HepG2 (cell line): Measurements from ENCODE around the gene SEPHS1. TPM values are rescaled to one million over a fixed set of nuclear protein-coding genes. Genes with fewer than 3 reads are reported as not detected.
A peak's percentile ranks its signal among the peaks of the same experiment; 100 is the strongest.

Experiments used
- CAMTA2 ChIP-seq: sonication (generic); formaldehyde crosslinking; IDR thresholded peaks from 2 replicates; pipeline ENCODE4 v1.4.0; 2020; ENCODE audit warnings: mild to moderate bottlenecking, missing genetic modification reagents, borderline replicate concordance
- CEBPG ChIP-seq: IDR thresholded peaks from 2 replicates; pipeline ENCODE4 v1.6.1; 2016
- FOXK1 ChIP-seq: sonication (generic); formaldehyde crosslinking; IDR thresholded peaks from 2 replicates; pipeline ENCODE4 v1.4.0; 2020; ENCODE audit warnings: low read depth, missing genetic modification reagents, borderline replicate concordance
- GZF1 ChIP-seq: sonication (generic); formaldehyde crosslinking; IDR thresholded peaks from 2 replicates; pipeline ENCODE4 v1.5.1; 2020; ENCODE audit warnings: mild to moderate bottlenecking, missing genetic modification reagents
- KDM1A ChIP-seq: IDR thresholded peaks from 2 replicates; pipeline ENCODE4 v1.6.1; 2016; ENCODE audit warnings: missing compliant biosample characterization
- MLLT10 ChIP-seq: sonication (generic); formaldehyde crosslinking; IDR thresholded peaks from 2 replicates; pipeline ENCODE4 v1.4.0; 2020; ENCODE audit warnings: missing genetic modification reagents
- NAIF1 ChIP-seq: sonication (generic); formaldehyde crosslinking; IDR thresholded peaks from 2 replicates; pipeline ENCODE4 v1.5.0; 2020; ENCODE audit warnings: mild to moderate bottlenecking, missing genetic modification reagents, borderline replicate concordance
- NFYC ChIP-seq: IDR thresholded peaks from 2 replicates; pipeline ENCODE4 v1.6.1; 2016; ENCODE audit warnings: missing genetic modification reagents, missing compliant biosample characterization
- SIN3A ChIP-seq: IDR thresholded peaks from 2 replicates; pipeline ENCODE4 v1.6.1; 2011; ENCODE audit warnings: low read depth, mild to moderate bottlenecking, control low read depth, low read length, borderline replicate concordance
- SIX1 ChIP-seq: sonication (generic); formaldehyde crosslinking; IDR thresholded peaks from 2 replicates; pipeline ENCODE4 v1.4.0; 2020; ENCODE audit warnings: missing genetic modification reagents, borderline replicate concordance
- SMC3 ChIP-seq: IDR thresholded peaks from 2 replicates; pipeline ENCODE4 v1.6.1; 2011; ENCODE audit warnings: low read length, improper control_type of control experiment
- ZNF138 ChIP-seq: sonication (generic); formaldehyde crosslinking; IDR thresholded peaks from 2 replicates; pipeline ENCODE4 v1.5.0; 2020; ENCODE audit warnings: mild to moderate bottlenecking, low read depth, missing genetic modification reagents
- ZNF761 ChIP-seq: sonication (generic); formaldehyde crosslinking; conservative IDR thresholded peaks from 2 replicates; pipeline ENCODE4 v1.4.0; 2020; ENCODE audit warnings: mild to moderate bottlenecking, missing genetic modification reagents
- ZNF777 ChIP-seq: sonication (generic); formaldehyde crosslinking; IDR thresholded peaks from 2 replicates; pipeline ENCODE4 v1.4.0; 2020; ENCODE audit warnings: missing genetic modification reagents
- polyA plus RNA-seq, 8 experiments: library from polyadenylated mRNA; depleted of rRNA in 3 of 8; stranded (reverse) in 7 of 8; unstranded in 1 of 8; fragments of >200 nt; fragmentation: Illumina TruSeq in 4 of 8; extraction: Trizol in 4 of 8; gene quantifications; 2 replicates each; pipeline versions ENCODE4 v1.2.1 to v1.2.3, GENCODE V29; 2011 to 2016; ENCODE audit warnings: low read depth in 4 of 8, missing spikeins in 1 of 8, mixed read lengths in 1 of 8; ENCODE audit not compliant: insufficient read depth in 1 of 8
- total RNA-seq, 5 experiments: library from RNA; depleted of rRNA; stranded (reverse); fragments of >200 nt; fragmentation: Illumina TruSeq; extraction: Trizol; gene quantifications; 2 replicates each; pipeline ENCODE4 v1.2.3, GENCODE V29; 2016; ENCODE audit warnings: low read depth in 1 of 5
- TF ChIP-seq, protein P1 (sequence below): sonication (generic); formaldehyde crosslinking; IDR thresholded peaks from 2 replicates; pipeline ENCODE4 v1.8.0; 2022; ENCODE audit warnings: mild to moderate bottlenecking, missing genetic modification reagents, borderline replicate concordance
- TF ChIP-seq, protein P2 (sequence below): fragments of 450-650 bp; IDR thresholded peaks from 2 replicates; pipeline ENCODE4 v1.6.1; 2016
- TF ChIP-seq, protein P3 (sequence below): fragments of 450-650 bp; IDR thresholded peaks from 2 replicates; pipeline ENCODE4 v1.6.1; 2017; ENCODE audit warnings: mild to moderate bottlenecking
- TF ChIP-seq, protein P4 (sequence below): sonication (generic); formaldehyde crosslinking; IDR thresholded peaks from 2 replicates; pipeline ENCODE4 v1.4.0; 2020; ENCODE audit warnings: missing genetic modification reagents, borderline replicate concordance
- TF ChIP-seq, protein P5 (sequence below): IDR thresholded peaks from 2 replicates; pipeline ENCODE4 v1.6.1; 2016; ENCODE audit warnings: low read depth, borderline replicate concordance
- TF ChIP-seq, protein P6 (sequence below): sonication (generic); formaldehyde crosslinking; IDR thresholded peaks from 2 replicates; pipeline ENCODE4 v1.8.1; 2023; ENCODE audit warnings: mild to moderate bottlenecking, missing genetic modification reagents

SEPHS1 gene
- total and polyA plus RNA-seq, 2 of the 13 experiments (the other 11 are each of a cell fraction or from before 2014, with no cell fraction given): 57.8 to 61.5 TPM

DNA sequence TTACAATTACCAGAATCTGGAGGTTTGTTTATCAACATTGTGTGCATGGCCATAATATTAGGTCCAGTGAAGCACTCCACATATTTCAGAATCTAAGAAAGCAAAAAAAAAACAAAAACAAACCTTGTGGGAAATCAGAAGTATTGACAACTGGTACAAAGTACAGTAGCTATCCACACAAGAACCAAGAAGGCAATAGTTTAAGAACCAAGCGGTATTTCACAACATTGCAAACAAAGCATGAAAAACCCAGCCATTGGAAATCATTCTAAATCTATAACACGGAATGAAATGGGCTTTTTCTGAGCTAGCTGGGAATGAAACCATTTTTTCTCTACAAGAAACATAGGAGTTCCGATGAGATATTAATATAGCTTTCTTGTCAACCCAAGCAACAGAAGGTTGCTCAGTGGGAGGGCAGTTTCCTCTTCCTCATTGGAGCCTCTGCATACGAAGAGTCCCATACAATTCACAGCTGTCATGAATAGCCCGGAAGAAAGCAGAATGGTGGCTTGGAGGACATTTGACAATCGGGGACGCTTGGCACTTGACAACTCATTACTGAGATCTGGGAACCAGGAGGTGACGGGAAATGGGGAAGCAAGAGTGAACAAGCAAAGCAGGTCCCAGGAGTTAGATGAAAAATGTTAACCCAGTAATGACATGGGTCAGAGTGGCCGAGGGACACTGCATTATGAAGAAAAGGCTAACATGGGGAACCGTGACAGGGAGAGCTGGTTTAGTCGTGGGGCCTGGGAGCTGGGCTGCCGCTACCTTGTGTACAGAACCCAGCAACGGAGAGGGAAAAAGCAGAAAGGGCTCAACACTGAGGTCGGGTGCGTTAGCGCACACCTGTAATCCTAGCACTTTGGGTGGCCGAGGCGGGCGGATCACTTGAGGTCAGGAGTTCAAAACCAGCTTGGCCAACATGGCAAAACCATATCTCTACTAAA is 56.0 kb downstream of the SEPHS1 start (continued):
- TF ChIP-seq, protein P1, sequence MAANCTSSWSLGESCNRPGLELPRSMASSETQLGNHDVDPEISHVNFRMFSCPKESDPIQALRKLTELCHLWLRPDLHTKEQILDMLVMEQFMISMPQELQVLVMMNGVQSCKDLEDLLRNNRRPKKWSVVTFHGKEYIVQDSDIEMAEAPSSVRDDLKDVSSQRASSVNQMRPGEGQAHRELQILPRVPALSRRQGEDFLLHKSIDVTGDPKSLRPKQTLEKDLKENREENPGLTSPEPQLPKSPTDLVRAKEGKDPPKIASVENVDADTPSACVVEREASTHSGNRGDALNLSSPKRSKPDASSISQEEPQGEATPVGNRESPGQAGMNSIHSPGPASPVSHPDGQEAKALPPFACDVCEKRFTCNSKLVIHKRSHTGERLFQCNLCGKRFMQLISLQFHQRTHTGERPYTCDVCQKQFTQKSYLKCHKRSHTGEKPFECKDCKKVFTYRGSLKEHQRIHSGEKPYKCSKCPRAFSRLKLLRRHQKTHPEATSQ: peak; percentile 23; the same call in 1 of the 2 replicates
- TF ChIP-seq CAMTA2 (CRISPR knock-in tag) (no peak), NAIF1 (CRISPR knock-in tag) (no peak), GZF1 (CRISPR knock-in tag) (no peak), SMC3 (peak; percentile 17; the same call in 1 of the 2 replicates), ZNF777 (CRISPR knock-in tag) (no peak), CEBPG (CRISPR knock-in tag) (peak; percentile 85), MLLT10 (no peak), ZNF761 (CRISPR knock-in tag) (no peak), NFYC (CRISPR knock-in tag) (no peak), SIX1 (CRISPR knock-in tag) (no peak), KDM1A (CRISPR knock-in tag) (no peak), SIN3A (0 out of 2 replicates have a peak, but pooled peaks have one; percentile 31), FOXK1 (CRISPR knock-in tag) (peak; percentile 34; the same call in 1 of the 2 replicates), ZNF138 (CRISPR knock-in tag) (no peak)
- TF ChIP-seq, protein P2, sequence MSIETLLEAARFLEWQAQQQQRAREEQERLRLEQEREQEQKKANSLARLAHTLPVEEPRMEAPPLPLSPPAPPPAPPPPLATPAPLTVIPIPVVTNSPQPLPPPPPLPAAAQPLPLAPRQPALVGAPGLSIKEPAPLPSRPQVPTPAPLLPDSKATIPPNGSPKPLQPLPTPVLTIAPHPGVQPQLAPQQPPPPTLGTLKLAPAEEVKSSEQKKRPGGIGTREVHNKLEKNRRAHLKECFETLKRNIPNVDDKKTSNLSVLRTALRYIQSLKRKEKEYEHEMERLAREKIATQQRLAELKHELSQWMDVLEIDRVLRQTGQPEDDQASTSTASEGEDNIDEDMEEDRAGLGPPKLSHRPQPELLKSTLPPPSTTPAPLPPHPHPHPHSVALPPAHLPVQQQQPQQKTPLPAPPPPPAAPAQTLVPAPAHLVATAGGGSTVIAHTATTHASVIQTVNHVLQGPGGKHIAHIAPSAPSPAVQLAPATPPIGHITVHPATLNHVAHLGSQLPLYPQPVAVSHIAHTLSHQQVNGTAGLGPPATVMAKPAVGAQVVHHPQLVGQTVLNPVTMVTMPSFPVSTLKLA: no peak
- TF ChIP-seq, protein P3, sequence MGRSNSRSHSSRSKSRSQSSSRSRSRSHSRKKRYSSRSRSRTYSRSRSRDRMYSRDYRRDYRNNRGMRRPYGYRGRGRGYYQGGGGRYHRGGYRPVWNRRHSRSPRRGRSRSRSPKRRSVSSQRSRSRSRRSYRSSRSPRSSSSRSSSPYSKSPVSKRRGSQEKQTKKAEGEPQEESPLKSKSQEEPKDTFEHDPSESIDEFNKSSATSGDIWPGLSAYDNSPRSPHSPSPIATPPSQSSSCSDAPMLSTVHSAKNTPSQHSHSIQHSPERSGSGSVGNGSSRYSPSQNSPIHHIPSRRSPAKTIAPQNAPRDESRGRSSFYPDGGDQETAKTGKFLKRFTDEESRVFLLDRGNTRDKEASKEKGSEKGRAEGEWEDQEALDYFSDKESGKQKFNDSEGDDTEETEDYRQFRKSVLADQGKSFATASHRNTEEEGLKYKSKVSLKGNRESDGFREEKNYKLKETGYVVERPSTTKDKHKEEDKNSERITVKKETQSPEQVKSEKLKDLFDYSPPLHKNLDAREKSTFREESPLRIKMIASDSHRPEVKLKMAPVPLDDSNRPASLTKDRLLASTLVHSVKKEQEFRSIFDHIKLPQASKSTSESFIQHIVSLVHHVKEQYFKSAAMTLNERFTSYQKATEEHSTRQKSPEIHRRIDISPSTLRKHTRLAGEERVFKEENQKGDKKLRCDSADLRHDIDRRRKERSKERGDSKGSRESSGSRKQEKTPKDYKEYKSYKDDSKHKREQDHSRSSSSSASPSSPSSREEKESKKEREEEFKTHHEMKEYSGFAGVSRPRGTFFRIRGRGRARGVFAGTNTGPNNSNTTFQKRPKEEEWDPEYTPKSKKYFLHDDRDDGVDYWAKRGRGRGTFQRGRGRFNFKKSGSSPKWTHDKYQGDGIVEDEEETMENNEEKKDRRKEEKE: no peak
- TF ChIP-seq, protein P4, sequence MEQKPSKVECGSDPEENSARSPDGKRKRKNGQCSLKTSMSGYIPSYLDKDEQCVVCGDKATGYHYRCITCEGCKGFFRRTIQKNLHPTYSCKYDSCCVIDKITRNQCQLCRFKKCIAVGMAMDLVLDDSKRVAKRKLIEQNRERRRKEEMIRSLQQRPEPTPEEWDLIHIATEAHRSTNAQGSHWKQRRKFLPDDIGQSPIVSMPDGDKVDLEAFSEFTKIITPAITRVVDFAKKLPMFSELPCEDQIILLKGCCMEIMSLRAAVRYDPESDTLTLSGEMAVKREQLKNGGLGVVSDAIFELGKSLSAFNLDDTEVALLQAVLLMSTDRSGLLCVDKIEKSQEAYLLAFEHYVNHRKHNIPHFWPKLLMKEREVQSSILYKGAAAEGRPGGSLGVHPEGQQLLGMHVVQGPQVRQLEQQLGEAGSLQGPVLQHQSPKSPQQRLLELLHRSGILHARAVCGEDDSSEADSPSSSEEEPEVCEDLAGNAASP (CRISPR knock-in tag): no peak
- TF ChIP-seq, protein P5, sequence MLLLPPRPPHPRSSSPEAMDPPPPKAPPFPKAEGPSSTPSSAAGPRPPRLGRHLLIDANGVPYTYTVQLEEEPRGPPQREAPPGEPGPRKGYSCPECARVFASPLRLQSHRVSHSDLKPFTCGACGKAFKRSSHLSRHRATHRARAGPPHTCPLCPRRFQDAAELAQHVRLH: no peak
- TF ChIP-seq, protein P6, sequence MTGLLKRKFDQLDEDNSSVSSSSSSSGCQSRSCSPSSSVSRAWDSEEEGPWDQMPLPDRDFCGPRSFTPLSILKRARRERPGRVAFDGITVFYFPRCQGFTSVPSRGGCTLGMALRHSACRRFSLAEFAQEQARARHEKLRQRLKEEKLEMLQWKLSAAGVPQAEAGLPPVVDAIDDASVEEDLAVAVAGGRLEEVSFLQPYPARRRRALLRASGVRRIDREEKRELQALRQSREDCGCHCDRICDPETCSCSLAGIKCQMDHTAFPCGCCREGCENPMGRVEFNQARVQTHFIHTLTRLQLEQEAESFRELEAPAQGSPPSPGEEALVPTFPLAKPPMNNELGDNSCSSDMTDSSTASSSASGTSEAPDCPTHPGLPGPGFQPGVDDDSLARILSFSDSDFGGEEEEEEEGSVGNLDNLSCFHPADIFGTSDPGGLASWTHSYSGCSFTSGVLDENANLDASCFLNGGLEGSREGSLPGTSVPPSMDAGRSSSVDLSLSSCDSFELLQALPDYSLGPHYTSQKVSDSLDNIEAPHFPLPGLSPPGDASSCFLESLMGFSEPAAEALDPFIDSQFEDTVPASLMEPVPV (CRISPR knock-in tag): peak; percentile 40; the same call in 1 of the 2 replicates
